Neural progenitor cell (in vitro differentiated cells): ENCODE results near the gene CNNM2.

Source experiments
- CTCF ChIP-seq: fragments of 200-600 bp; sonication (generic); IDR thresholded peaks from 2 replicates; pipeline ENCODE4 v1.5.1; 2017; ENCODE audit warnings: antibody characterized with exemption, mild to moderate bottlenecking
- EZH2 ChIP-seq: fragments of 200-600 bp; sonication (generic); IDR thresholded peaks from 2 replicates; pipeline ENCODE4 v1.6.1; 2017; ENCODE audit warnings: antibody characterized with exemption, mild to moderate bottlenecking, moderate library complexity

GRCh38 chr10:103038570-103038969 is 120.5 kb downstream of the CNNM2 start:
- TF ChIP-seq CTCF (no peak), EZH2 (no peak)
